Camera-type eye (tissue), 1 donor: ENCODE results near the gene SEC24D. TPM values are rescaled to one million over a fixed set of nuclear protein-coding genes. Genes with fewer than 3 reads are reported as not detected.

Experiments used
- total RNA-seq: library from RNA; depleted of rRNA; stranded (reverse); fragments of >200 nt; gene quantifications from one replicate; pipeline ENCODE4 v1.2.3, GENCODE V29; 2014

Gene SEC24D
- total RNA-seq = 67.1 TPM

GRCh38 chr4:118835571-118836300 lies at the start of gene SEC24D:
Gene SEC24D, minus strand, starts transcription at chr4:118836126. Its CDS starts 2,430 bp downstream, at chr4:118833696.

GRCh38 chr4:118684873-118685811 lies 150.8 kb downstream of the SEC24D start, which contains the start of gene METTL14:
Gene METTL14, plus strand, starts transcription at chr4:118685392. Its CDS starts 143 bp downstream, at chr4:118685535.

Other genes starting within 250 kb of the SEC24D start
- gene METTL14, start 150.7 kb downstream of the SEC24D start, total RNA-seq = 119 TPM
- gene SYNPO2, start 52.7 kb upstream of the SEC24D start, total RNA-seq = 66.4 TPM